Fibroblast of lung (primary cell): ENCODE measurements around the gene CDKN2B-AS1. TPM values are rescaled to one million over a fixed set of nuclear protein-coding genes. Genes with fewer than 3 reads are reported as not detected.

Experiments used
- DNase-seq, 2 donors: peaks; one replicate each; pipeline versions ENCODE4 v3.0.0 to v3.0.0-alpha.2; 2010; ENCODE audit warnings: low read depth in 2 of 2
- H2AFZ ChIP-seq: 2 replicates; pipeline ENCODE4 v1.5.1; 2012; ENCODE audit warnings: low read length, control low read depth, inconsistent platforms
- H3K27ac ChIP-seq: 2 replicates; pipeline ENCODE4 v1.5.1; 2011; ENCODE audit warnings: low read length, control low read depth; ENCODE audit not compliant: insufficient read depth
- H3K27me3 ChIP-seq: 2 replicates; pipeline ENCODE4 v1.5.1; 2011; ENCODE audit warnings: mild to moderate bottlenecking, low read length; ENCODE audit not compliant: control insufficient read depth, insufficient read depth
- H3K36me3 ChIP-seq: 2 replicates; pipeline ENCODE4 v1.5.1; 2011; ENCODE audit warnings: low read length; ENCODE audit not compliant: control insufficient read depth, insufficient read depth
- H3K4me1 ChIP-seq: 2 replicates; pipeline ENCODE4 v1.5.1; 2011; ENCODE audit warnings: low read length; ENCODE audit not compliant: control insufficient read depth, insufficient read depth; ENCODE audit errors: extremely low read depth
- H3K4me2 ChIP-seq: 2 replicates; pipeline ENCODE4 v1.5.1; 2011; ENCODE audit warnings: low read length, control low read depth; ENCODE audit not compliant: insufficient read depth; ENCODE audit errors: extremely low read depth
- H3K4me3 ChIP-seq, 4 experiments: fragments of 200-600 bp in 1 of 4; sonication (generic) in 1 of 4; replicated peaks in 1 of 4; 2 replicates each; pipeline ENCODE4 v1.5.1; 2011 to 2016; ENCODE audit warnings: low read length in 4 of 4, low read depth in 3 of 4, mild to moderate bottlenecking in 3 of 4, control low read depth in 2 of 4, inconsistent platforms in 1 of 4, mixed read lengths in 1 of 4; ENCODE audit not compliant: insufficient read depth in 1 of 4; ENCODE audit errors: control extremely low read depth in 1 of 4
- H3K79me2 ChIP-seq: 2 replicates; pipeline ENCODE4 v1.5.1; 2012; ENCODE audit warnings: mild to moderate bottlenecking, low read length, inconsistent platforms; ENCODE audit not compliant: control insufficient read depth, insufficient read depth
- H3K9ac ChIP-seq: 2 replicates; pipeline ENCODE4 v1.5.1; 2011; ENCODE audit warnings: mild to moderate bottlenecking, low read length, control low read depth; ENCODE audit not compliant: insufficient read depth
- H3K9me3 ChIP-seq: 2 replicates; pipeline ENCODE4 v1.5.1; 2012; ENCODE audit warnings: low read depth, low read length; ENCODE audit not compliant: control insufficient read depth, insufficient read depth
- H4K20me1 ChIP-seq: 2 replicates; pipeline ENCODE4 v1.5.1; 2011; ENCODE audit warnings: low read length; ENCODE audit not compliant: control insufficient read depth, insufficient read depth; ENCODE audit errors: extremely low read depth
- EZH2 ChIP-seq: IDR thresholded peaks from 2 replicates; pipeline ENCODE4 v1.5.1; 2012; ENCODE audit warnings: low read length, control low read depth, mild to moderate bottlenecking; ENCODE audit errors: missing control alignments
- polyA plus RNA-seq, 2 donors: library from polyadenylated mRNA; depleted of rRNA in 1 of 2; stranded (reverse) in 1 of 2; unstranded in 1 of 2; fragments of >200 nt; gene quantifications; 2 replicates each; pipeline ENCODE4 v1.2.1, GENCODE V29; 2011 to 2012; ENCODE audit warnings: missing spikeins in 1 of 2
- total RNA-seq: library from RNA; depleted of rRNA; stranded (reverse); fragments of >200 nt; gene quantifications from 2 replicates; pipeline ENCODE4 v1.2.1, GENCODE V29; 2014
- TF ChIP-seq, protein P1 (sequence below), 2 donors: IDR thresholded peaks in 1 of 2; conservative IDR thresholded peaks in 1 of 2; 1 replicate in 1 of 2; 2 replicates in 1 of 2; pipeline ENCODE4 v1.5.1; 2011 to 2012; ENCODE audit warnings: low read length in 2 of 2, control low read depth in 1 of 2, inconsistent platforms in 1 of 2, low read depth in 1 of 2, mild to moderate bottlenecking in 1 of 2

The CDKN2B-AS1 gene
- total and polyA plus RNA-seq, 2 donors (not counting 1 experiment from before 2014, with no cell fraction given) = 1.1 to 7.6 TPM

DNA sequence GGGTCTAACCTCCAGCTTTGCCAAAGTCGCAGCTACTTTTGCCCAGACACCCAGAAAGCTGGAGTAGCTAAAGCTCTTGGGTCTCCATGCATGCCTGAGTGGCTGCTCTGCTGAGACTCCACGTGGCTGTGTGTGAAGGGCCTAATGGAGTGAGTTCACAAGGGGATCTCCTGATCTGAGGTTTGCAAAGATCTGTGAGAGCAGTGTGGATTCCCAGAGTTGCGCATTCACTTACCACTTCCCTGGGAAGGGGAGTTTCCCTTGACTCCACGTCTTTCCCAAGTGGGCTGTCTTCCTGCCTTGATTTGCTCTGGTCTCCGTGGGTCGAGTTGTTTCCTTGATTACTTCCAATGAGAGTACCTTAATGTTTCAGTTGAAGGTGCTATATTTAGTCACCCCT is 32.1 kb downstream of the CDKN2B-AS1 start:
- Histone ChIP-seq H2AFZ (no peak overlapping the region), H3K4me1 (no peaks in the 10 kb centered on the region), H3K27ac (no peak overlapping the region), H3K79me2 (no peaks in the 10 kb centered on the region), H3K4me3 (no peak overlapping the region), H4K20me1 (no peaks in the 10 kb centered on the region), H3K9me3 (no peaks in the 10 kb centered on the region), H3K27me3 (no peaks in the 10 kb centered on the region), H3K4me2 (no peak overlapping the region), H3K9ac (no peak overlapping the region), H3K36me3 (no peaks in the 10 kb centered on the region)
- TF ChIP-seq, protein P1, sequence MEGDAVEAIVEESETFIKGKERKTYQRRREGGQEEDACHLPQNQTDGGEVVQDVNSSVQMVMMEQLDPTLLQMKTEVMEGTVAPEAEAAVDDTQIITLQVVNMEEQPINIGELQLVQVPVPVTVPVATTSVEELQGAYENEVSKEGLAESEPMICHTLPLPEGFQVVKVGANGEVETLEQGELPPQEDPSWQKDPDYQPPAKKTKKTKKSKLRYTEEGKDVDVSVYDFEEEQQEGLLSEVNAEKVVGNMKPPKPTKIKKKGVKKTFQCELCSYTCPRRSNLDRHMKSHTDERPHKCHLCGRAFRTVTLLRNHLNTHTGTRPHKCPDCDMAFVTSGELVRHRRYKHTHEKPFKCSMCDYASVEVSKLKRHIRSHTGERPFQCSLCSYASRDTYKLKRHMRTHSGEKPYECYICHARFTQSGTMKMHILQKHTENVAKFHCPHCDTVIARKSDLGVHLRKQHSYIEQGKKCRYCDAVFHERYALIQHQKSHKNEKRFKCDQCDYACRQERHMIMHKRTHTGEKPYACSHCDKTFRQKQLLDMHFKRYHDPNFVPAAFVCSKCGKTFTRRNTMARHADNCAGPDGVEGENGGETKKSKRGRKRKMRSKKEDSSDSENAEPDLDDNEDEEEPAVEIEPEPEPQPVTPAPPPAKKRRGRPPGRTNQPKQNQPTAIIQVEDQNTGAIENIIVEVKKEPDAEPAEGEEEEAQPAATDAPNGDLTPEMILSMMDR (conservative IDR thresholded peaks at IDR 0.05 in 1 of 2, IDR thresholded peaks at IDR 0.05 in 1 of 2; ENCODE audit: low read depth in 1 of 2, low read length in 2 of 2) = no peak
- TF ChIP-seq EZH2 = no peak
- DNase-seq = no peak

DNA sequence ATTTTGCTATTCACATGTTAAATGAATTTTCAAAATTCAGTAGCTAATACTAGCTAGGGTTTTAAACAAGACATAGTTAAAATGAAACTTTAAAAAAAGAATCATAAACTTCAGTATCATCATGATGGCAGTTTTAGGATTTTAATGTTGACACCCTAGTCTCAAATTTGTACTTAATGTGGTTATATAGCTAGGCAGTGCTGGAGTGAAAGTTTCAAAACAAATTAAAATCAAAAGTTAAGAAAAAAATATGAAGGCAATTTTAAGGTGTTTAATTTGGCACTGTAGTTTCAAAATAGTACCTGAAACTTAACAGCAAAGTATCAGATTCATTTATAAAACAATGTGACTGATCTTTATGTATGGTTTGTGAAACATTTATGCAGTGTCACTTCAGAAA is 33.8 kb downstream of the CDKN2B-AS1 start:
- no peaks in the 10 kb centered on the region for H3K4me1 ChIP-seq
- no peak overlapping the region for H3K4me3 ChIP-seq
- DNase-seq = no peak
- no peak overlapping the region for H3K27ac ChIP-seq
- no peaks in the 10 kb centered on the region for H3K27me3 ChIP-seq
- H3K4me2 ChIP-seq = no peak overlapping the region
- TF ChIP-seq, protein P1 (conservative IDR thresholded peaks at IDR 0.05 in 1 of 2, IDR thresholded peaks at IDR 0.05 in 1 of 2; ENCODE audit: low read depth in 1 of 2, low read length in 2 of 2) = no peak
- TF ChIP-seq EZH2 = no peak
- H3K9me3 ChIP-seq = no peaks in the 10 kb centered on the region
- no peaks in the 10 kb centered on the region for H3K79me2 ChIP-seq
- no peak overlapping the region for H2AFZ ChIP-seq
- H4K20me1 ChIP-seq = no peaks in the 10 kb centered on the region
- no peak overlapping the region for H3K9ac ChIP-seq
- H3K36me3 ChIP-seq = no peaks in the 10 kb centered on the region

DNA sequence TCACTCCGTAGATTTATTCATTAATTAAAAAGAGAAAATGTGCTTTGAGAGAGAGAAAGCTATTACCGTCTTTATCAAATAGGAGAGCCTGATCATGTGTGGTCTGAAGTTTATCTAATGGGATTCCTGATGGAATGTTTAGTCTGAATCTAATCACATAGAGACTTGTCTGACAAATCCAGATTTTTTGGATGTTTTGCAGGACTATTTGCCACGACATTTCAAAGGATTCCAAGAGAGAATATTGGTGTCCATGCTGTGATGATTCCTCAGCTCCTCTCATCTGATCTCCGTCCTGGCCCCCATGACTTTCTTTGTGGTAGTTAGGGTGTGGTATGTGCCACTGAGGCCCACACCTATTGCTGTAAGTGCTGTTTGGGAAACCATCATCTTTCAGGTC is 34.6 kb downstream of the CDKN2B-AS1 start:
- H3K36me3 ChIP-seq = no peaks in the 10 kb centered on the region
- H3K9ac ChIP-seq = no peak overlapping the region
- H3K27ac ChIP-seq = no peak overlapping the region
- no peaks in the 10 kb centered on the region for H3K9me3 ChIP-seq
- TF ChIP-seq, protein P1 (conservative IDR thresholded peaks at IDR 0.05 in 1 of 2, IDR thresholded peaks at IDR 0.05 in 1 of 2; ENCODE audit: low read depth in 1 of 2, low read length in 2 of 2) = no peak
- no peak for TF ChIP-seq EZH2
- peak in 1 of 2 donors; percentile 52 for DNase-seq
- H3K79me2 ChIP-seq = no peaks in the 10 kb centered on the region
- no peak overlapping the region for H3K4me2 ChIP-seq
- H3K4me1 ChIP-seq = no peaks in the 10 kb centered on the region
- no peaks in the 10 kb centered on the region for H3K27me3 ChIP-seq
- H2AFZ ChIP-seq = no peak overlapping the region
- no peak overlapping the region for H3K4me3 ChIP-seq
- H4K20me1 ChIP-seq = no peaks in the 10 kb centered on the region
